Retinal pigment epithelial cell (primary cell): ENCODE results near the gene PRSS36.
"Not testable (repeated sequence)": the region's sequence is repeated elsewhere in the genome, so short reads cannot be mapped to it uniquely, and the experiment has no call there.

ENCODE experiments used
- DNase-seq: peaks from one replicate; pipeline ENCODE4 v3.0.0-alpha.2; 2010; ENCODE audit warnings: low read depth
- H3K4me3 ChIP-seq: 2 replicates; pipeline ENCODE4 v1.5.1; 2011; ENCODE audit warnings: mild to moderate bottlenecking, low read length, control low read depth, moderate library complexity
- TF ChIP-seq, protein P1 (sequence below): conservative IDR thresholded peaks from 2 replicates; pipeline ENCODE4 v1.5.1; 2011; ENCODE audit warnings: low read depth, low read length, control low read depth, inconsistent platforms

PRSS36 gene

DNA sequence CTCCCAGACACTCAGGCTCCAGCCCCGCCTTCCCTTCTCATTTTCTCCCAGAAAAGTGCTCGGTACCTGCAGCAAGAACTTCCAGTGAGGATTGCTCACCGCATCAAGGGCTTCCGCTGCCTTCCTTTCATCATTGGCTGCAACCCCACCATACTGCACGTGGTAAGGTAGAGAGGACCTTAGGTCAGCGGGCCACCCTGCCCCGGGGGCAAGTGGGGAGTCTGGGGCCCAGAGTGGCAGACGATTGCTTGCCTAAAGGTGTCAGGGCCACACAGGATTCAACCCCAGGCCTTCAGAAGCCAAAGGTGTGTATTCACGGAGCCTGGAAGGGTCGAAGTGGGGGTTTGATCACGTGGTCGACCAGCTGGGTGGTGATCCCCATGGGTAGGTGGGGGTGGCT, 40.2 kb downstream of the PRSS36 start:
- no peak overlapping the region for H3K4me3 ChIP-seq

GRCh38 chr16:31108794-31109558, 40.9 kb downstream of the PRSS36 start:
- TF ChIP-seq, protein P1, sequence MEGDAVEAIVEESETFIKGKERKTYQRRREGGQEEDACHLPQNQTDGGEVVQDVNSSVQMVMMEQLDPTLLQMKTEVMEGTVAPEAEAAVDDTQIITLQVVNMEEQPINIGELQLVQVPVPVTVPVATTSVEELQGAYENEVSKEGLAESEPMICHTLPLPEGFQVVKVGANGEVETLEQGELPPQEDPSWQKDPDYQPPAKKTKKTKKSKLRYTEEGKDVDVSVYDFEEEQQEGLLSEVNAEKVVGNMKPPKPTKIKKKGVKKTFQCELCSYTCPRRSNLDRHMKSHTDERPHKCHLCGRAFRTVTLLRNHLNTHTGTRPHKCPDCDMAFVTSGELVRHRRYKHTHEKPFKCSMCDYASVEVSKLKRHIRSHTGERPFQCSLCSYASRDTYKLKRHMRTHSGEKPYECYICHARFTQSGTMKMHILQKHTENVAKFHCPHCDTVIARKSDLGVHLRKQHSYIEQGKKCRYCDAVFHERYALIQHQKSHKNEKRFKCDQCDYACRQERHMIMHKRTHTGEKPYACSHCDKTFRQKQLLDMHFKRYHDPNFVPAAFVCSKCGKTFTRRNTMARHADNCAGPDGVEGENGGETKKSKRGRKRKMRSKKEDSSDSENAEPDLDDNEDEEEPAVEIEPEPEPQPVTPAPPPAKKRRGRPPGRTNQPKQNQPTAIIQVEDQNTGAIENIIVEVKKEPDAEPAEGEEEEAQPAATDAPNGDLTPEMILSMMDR = no peak
- peak overlapping the region; percentile 70 for H3K4me3 ChIP-seq
- DNase-seq = no peak

More for the DNA sequence above, 40.2 kb downstream of the PRSS36 start:
- DNase-seq = no peak
- TF ChIP-seq, protein P1 = no peak

- no peak for DNase-seq
- TF ChIP-seq, protein P1 = no peak
- H3K4me3 ChIP-seq = peak within 1 kb of the TSS; percentile 70
Observed at GRCh38 chr16:31108035-31108793, 41.7 kb downstream of the PRSS36 start, which contains the start of gene BCKDK. BCKDK (plus strand) TSS chr16:31108386; CDS start chr16:31109224, 838 bp downstream.

GRCh38 chr16:31107465-31107867, 42.4 kb downstream of the PRSS36 start:
- peak overlapping the region; percentile 70 for H3K4me3 ChIP-seq
- DNase-seq = no peak

DNA sequence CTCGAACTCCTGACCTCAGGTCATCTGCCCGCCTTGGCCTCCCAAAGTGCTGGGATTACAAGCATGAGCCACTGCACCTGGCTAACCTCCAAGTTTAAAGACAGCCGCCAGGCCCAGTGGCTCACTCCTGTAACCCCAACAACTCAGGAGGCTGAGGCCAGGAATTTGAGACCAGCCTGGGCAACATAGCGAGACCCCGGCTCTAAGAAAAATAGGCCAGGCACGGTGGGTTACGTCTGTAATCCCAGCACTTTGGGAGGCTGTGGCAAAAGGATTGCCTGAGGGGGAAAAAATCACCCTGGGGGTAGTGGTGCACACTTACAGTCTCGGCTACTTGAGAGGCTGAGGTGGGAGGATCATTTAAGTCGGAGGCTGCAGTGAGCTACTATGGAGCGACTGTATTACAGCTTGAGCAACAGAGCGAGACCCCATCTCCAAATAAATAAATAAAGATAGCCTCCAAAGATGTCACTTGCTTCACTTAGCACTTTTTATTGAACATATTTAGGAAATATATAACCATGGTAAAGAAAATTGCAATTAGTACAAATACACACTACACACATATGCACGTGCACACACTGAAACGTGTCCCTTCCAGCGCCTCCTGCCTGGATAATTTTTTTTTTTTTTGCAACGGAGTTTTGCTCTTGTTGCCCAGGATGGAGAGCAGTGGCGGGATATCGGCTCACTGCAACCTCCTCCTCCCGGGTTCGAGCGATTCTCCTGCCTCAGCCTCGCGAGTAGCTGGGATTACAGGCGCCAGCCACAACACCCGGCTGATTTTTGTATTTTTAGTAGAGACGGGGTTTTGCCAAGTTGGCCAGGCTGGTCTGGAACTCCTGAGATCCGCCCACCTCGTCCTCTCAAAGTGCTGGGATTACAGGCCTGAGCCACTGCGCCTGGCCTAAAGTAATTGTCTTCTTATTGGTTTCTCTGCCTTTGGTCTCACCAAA, 43.1 kb downstream of the PRSS36 start:
- TF ChIP-seq, protein P1 = no peak
- no peak overlapping the region for H3K4me3 ChIP-seq

More at GRCh38 chr16:31107465-31107867, 42.4 kb downstream of the PRSS36 start:
- TF ChIP-seq, protein P1 = no peak

GRCh38 chr16:31105677-31106213, 44.1 kb downstream of the PRSS36 start:
- TF ChIP-seq, protein P1 = peak; percentile 82
- DNase-seq = no peak
- H3K4me3 ChIP-seq = no peak overlapping the region

More for the DNA sequence above, 43.1 kb downstream of the PRSS36 start:
- DNase-seq = no peak

DNA sequence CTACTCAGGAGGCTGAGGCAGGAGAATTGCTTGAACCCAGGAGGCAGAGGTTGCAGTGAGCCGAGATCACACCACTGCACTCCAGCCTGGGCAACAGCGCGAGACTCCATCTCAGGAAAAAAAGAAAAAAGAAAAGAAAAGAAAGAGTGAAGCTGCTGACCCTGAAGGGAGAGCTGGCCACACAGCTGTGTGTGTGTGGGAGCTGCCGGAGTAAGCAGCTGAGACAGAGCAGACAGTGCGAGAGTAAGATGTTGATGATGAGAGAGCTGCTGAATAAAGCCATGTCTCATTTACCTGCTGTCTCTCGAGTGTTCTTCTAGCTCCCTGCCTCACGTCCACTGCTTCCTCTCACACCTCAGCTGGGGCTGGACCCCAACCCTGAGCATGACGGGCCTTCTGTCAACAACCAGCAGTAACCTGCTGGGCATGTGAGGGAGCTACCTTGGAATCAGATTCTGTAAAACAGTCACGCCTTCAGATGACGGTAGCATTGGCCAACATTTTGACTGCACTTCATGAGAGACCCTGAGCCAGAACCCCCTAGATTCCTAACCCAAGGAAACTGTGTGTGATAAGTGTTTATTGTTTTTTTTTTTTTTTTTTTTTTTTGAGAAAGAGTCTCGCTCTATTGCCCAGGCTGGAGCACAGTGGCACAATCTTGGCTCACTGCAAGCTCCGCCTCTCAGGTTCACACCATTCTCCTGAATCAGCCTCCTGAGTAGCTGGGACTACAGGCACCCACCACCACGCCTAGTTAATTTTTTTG, 48.8 kb downstream of the PRSS36 start:
- H3K4me3 ChIP-seq, DNase-seq: not testable (repeated sequence)
